Esophagus squamous epithelium (tissue), 5 donors: ENCODE data around the gene CTH. TPM values are rescaled to one million over a fixed set of nuclear protein-coding genes. Genes with fewer than 3 reads are reported as not detected.
"Not testable (repeated sequence)": the region's sequence is repeated elsewhere in the genome, so short reads cannot be mapped to it uniquely, and the experiment has no call there.

Experiments used
- DNase-seq: peaks from one replicate; lab custom pipeline; 2025; lab: John Stamatoyannopoulos, UW
- H3K27ac ChIP-seq, 4 donors: fragments of 200-600 bp; sonication (generic); one replicate each; pipeline ENCODE4 v1.5.1; 2016 to 2019; ENCODE audit warnings: mild to moderate bottlenecking in 1 of 4
- H3K27me3 ChIP-seq, 4 donors: fragments of 200-600 bp; sonication (generic); 1 replicate in 3 of 4; 2 replicates in 1 of 4; pipeline versions ENCODE4 v1.5.1 to v1.6.0; 2017 to 2021; ENCODE audit warnings: antibody characterized with exemption in 1 of 4
- H3K36me3 ChIP-seq, 3 donors: fragments of 200-600 bp; sonication (generic); one replicate each; pipeline ENCODE4 v1.5.1; 2016 to 2019
- H3K4me1 ChIP-seq, 3 donors: fragments of 200-600 bp; sonication (generic); one replicate each; pipeline ENCODE4 v1.5.1; 2017 to 2019
- H3K4me3 ChIP-seq, 4 donors: fragments of 200-600 bp; sonication (generic); 1 replicate in 3 of 4; 2 replicates in 1 of 4; pipeline ENCODE4 v1.5.1; 2016 to 2019; ENCODE audit warnings: mild to moderate bottlenecking in 2 of 4, moderate library complexity in 1 of 4
- H3K9me3 ChIP-seq, 3 donors: fragments of 200-600 bp; sonication (generic); one replicate each; pipeline ENCODE4 v1.5.1; 2016 to 2019
- CTCF ChIP-seq, 6 experiments: fragments of 450-650 bp in 4 of 6; fragments of 200-600 bp in 2 of 6; sonication (generic) in 2 of 6; IDR thresholded peaks; one replicate each; pipeline ENCODE4 v1.5.1; 2016 to 2019; ENCODE audit warnings: antibody characterized with exemption in 6 of 6, mild to moderate bottlenecking in 4 of 6, moderate library complexity in 4 of 6
- POLR2A ChIP-seq, 4 donors: fragments of 450-650 bp; IDR thresholded peaks; one replicate each; pipeline ENCODE4 v1.6.1; 2017; ENCODE audit warnings: antibody characterized with exemption in 4 of 4, mild to moderate bottlenecking in 4 of 4, moderate library complexity in 3 of 4
- WGBS, 2 donors: methylation state at CpG; one replicate each; pipeline ENCODE4 v1.1.5; 2018; 5-methylcytosine and 5-hydroxymethylcytosine counted together
- intact Hi-C: fragments of 100-400 bp; cut with DNase I; formaldehyde crosslinking; loops from one replicate; pipeline ENCODE4 v1.15.0; 2022
- total RNA-seq, 4 donors: library from RNA; depleted of rRNA; stranded (reverse); fragments of >200 nt; gene quantifications; one replicate each; pipeline ENCODE4 v1.1.0, GENCODE V29; 2016
- donor health status: DM: yes; HTN: yes; CAD: no.

CTH gene
- 1 to 10 TPM in 3 of 4 donors, under 1 TPM in 1; 0.41 to 3.2 (median 1.1) TPM for total RNA-seq

- intact Hi-C loops = loop anchor here (10.0 kb wide), 1 partner anchor 56 kb away; the partner anchor contains the start of gene ANKRD13C
- DNase-seq = peak; percentile 71
- Histone ChIP-seq H3K27me3 (no peaks in the 10 kb centered on the region), H3K9me3 (no peaks in the 10 kb centered on the region), H3K36me3 (no peaks in the 10 kb centered on the region), H3K27ac (peak within 1 kb of the TSS; percentile 88 to 98 (median 93)), H3K4me3 (peak within 1 kb of the TSS; percentile 46 to 88 (median 66)), H3K4me1 (peaks cover 0 to 25% (median 13%) of the 10 kb centered on the region in 3 donors)
- WGBS, 2 donors = 0% methylated on average over 20 of the region's 48 CpGs
- TF ChIP-seq POLR2A (IDR thresholded peaks at IDR 0.05) = peak in 3 of 4 donors; percentile 69 to 90 (median 90)
- no peak for TF ChIP-seq CTCF (IDR thresholded peaks at IDR 0.05)
Measured at GRCh38 chr1:70410604-70411359, at the start of gene CTH. TSS of gene CTH (plus strand) at chr1:70411268. CDS start at chr1:70411416, 148 bp downstream.

- DNase-seq = no peak
Measured at GRCh38 chr1:70361727-70362398, 49.2 kb upstream of the CTH start.

GRCh38 chr1:70364439-70364838 lies 46.6 kb upstream of the CTH start:
- intact Hi-C loops = no loop called here
- 79 to 87% methylated on average over 3 of the region's 3 CpGs for WGBS, 2 donors
- H3K27ac ChIP-seq = no peak overlapping the region

More at GRCh38 chr1:70361727-70362398, 49.2 kb upstream of the CTH start:
- intact Hi-C loops = no loop called here
- H3K9me3 ChIP-seq = no peaks in the 10 kb centered on the region
- H3K4me3 ChIP-seq = no peak overlapping the region
- WGBS, 2 donors = 53 to 68% methylated on average over 3 of the region's 3 CpGs
- no peaks in the 10 kb centered on the region for H3K4me1 ChIP-seq
- no peaks in the 10 kb centered on the region for H3K36me3 ChIP-seq
- TF ChIP-seq POLR2A (IDR thresholded peaks at IDR 0.05) (no peak), CTCF (IDR thresholded peaks at IDR 0.05) (no peak)
- H3K27me3 ChIP-seq = no peaks in the 10 kb centered on the region
- no peak overlapping the region for H3K27ac ChIP-seq

GRCh38 chr1:70366425-70366952 lies 44.6 kb upstream of the CTH start:
- H3K4me1 ChIP-seq, H3K27me3 ChIP-seq, DNase-seq, H3K4me3 ChIP-seq, H3K9me3 ChIP-seq, intact Hi-C loops, H3K27ac ChIP-seq, H3K36me3 ChIP-seq: not testable (repeated sequence)
- 80 to 87% methylated on average over 4 of the region's 4 CpGs for WGBS, 2 donors

More at GRCh38 chr1:70364439-70364838, 46.6 kb upstream of the CTH start:
- no peaks in the 10 kb centered on the region for H3K27me3 ChIP-seq
- DNase-seq = no peak
- H3K9me3 ChIP-seq = no peaks in the 10 kb centered on the region
- no peak overlapping the region for H3K4me3 ChIP-seq
- TF ChIP-seq CTCF (IDR thresholded peaks at IDR 0.05) = no peak
- no peak for TF ChIP-seq POLR2A (IDR thresholded peaks at IDR 0.05)
- H3K4me1 ChIP-seq = no peaks in the 10 kb centered on the region
- peaks cover 0 to 4% (median 0%) of the 10 kb centered on the region in 3 donors for H3K36me3 ChIP-seq

- intact Hi-C loops, H3K9me3 ChIP-seq, H3K27me3 ChIP-seq, H3K4me3 ChIP-seq, H3K4me1 ChIP-seq, DNase-seq, H3K36me3 ChIP-seq: not testable (repeated sequence)
- WGBS, 2 donors = 85 to 86% methylated on average over 3 of the region's 3 CpGs
- peak overlapping the region in 1 of 4 donors; percentile 57 for H3K27ac ChIP-seq
Measured at GRCh38 chr1:70366997-70367396, 44.1 kb upstream of the CTH start.

GRCh38 chr1:70367397-70367796 lies 43.7 kb upstream of the CTH start:
- peak overlapping the region in 1 of 4 donors; percentile 57 for H3K27ac ChIP-seq
- H3K4me1 ChIP-seq, H3K36me3 ChIP-seq, H3K27me3 ChIP-seq, intact Hi-C loops, H3K9me3 ChIP-seq, DNase-seq, H3K4me3 ChIP-seq: not testable (repeated sequence)
- 67 to 81% methylated on average over 5 of the region's 5 CpGs for WGBS, 2 donors

- intact Hi-C loops, H3K4me1 ChIP-seq: not testable (repeated sequence)
- WGBS, 2 donors = 93 to 99% methylated on average over 3 of the region's 3 CpGs
Measured at GRCh38 chr1:70371586-70371985, 39.5 kb upstream of the CTH start.

More at GRCh38 chr1:70371586-70371985, 39.5 kb upstream of the CTH start:
- not testable (repeated sequence) for DNase-seq, H3K4me3 ChIP-seq, H3K36me3 ChIP-seq, H3K9me3 ChIP-seq, H3K27ac ChIP-seq, H3K27me3 ChIP-seq
